AG09309 (cell line): ENCODE results near the gene IL1R2.

Source experiments
- DNase-seq: peaks from one replicate; pipeline ENCODE4 v3.0.0-alpha.2; 2010; ENCODE audit warnings: low read depth
- H3K4me3 ChIP-seq: 2 replicates; pipeline ENCODE4 v1.5.1; 2011; ENCODE audit warnings: mild to moderate bottlenecking, low read depth, low read length, moderate library complexity; ENCODE audit not compliant: control insufficient read depth
- TF ChIP-seq, protein P1 (sequence below): IDR thresholded peaks from 2 replicates; pipeline ENCODE4 v1.5.1; 2011; ENCODE audit warnings: mild to moderate bottlenecking, low read depth, low read length, inconsistent platforms; ENCODE audit not compliant: insufficient read depth, control insufficient read depth; ENCODE audit errors: missing control alignments

The IL1R2 gene

DNA sequence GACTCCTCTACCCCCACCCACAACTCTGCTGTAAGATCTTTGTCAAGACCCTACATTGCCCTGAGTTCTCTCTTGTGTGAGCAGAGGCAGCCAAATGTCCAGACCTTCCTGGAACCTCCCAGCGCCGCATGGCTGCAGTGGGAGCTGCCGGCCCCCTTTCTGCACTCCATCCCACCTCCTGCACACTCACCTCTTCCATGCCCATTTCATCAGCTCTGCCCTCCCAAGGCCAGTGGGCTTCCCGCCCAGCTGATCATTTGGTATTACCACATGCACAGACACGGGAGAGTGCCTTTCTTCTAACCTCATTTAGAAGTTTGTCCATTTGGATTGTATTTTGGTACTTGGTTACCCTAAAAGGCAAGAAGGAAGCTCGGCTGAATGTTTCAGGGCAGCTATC lies 2.0 kb downstream of the IL1R2 start:
- TF ChIP-seq, protein P1, sequence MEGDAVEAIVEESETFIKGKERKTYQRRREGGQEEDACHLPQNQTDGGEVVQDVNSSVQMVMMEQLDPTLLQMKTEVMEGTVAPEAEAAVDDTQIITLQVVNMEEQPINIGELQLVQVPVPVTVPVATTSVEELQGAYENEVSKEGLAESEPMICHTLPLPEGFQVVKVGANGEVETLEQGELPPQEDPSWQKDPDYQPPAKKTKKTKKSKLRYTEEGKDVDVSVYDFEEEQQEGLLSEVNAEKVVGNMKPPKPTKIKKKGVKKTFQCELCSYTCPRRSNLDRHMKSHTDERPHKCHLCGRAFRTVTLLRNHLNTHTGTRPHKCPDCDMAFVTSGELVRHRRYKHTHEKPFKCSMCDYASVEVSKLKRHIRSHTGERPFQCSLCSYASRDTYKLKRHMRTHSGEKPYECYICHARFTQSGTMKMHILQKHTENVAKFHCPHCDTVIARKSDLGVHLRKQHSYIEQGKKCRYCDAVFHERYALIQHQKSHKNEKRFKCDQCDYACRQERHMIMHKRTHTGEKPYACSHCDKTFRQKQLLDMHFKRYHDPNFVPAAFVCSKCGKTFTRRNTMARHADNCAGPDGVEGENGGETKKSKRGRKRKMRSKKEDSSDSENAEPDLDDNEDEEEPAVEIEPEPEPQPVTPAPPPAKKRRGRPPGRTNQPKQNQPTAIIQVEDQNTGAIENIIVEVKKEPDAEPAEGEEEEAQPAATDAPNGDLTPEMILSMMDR, result no peak
- no peak overlapping the region for H3K4me3 ChIP-seq
- DNase-seq, result no peak

DNA sequence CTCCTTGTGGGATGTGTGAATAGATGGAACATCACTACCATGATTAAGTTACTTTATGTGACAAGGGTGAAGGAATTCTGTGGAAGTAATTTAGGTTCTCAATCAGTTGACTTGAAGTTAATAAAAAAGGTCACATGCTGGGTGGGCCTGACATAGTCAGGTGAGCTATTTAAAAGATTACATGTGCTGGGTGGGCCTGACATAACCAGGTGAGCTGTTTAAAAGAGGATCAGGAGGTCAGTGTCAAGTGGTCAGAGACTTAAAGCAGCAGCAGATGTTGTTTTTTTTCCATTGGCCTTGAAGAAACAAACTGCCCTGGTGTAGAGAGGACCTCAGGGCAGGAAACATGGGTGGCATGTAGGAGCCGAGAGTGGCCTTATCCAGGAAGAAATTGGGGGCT lies 3.3 kb downstream of the IL1R2 start:
- no peak overlapping the region for H3K4me3 ChIP-seq
- TF ChIP-seq, protein P1, result no peak
- no peak for DNase-seq

DNA sequence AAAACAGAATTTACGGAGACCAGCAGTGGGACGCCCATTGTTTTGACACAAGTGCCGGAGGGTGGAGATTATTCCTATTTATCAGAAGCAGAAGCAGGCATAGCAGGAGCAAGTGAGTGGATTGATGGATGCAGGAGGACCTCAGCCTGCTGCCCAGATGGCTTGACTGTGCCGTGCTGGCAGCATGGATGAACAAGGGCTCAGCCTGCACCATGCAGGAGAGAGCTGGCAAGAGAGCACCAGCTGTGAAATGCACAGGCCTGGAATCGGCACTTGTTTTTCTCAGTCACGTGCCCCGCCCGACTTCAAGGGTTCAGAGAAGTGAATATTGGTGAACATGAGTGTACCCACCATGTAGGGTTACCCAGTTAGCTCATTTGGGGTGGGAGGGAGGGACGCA lies 4.0 kb downstream of the IL1R2 start:
- TF ChIP-seq, protein P1, result no peak
- H3K4me3 ChIP-seq, result no peak overlapping the region
- no peak for DNase-seq

DNA sequence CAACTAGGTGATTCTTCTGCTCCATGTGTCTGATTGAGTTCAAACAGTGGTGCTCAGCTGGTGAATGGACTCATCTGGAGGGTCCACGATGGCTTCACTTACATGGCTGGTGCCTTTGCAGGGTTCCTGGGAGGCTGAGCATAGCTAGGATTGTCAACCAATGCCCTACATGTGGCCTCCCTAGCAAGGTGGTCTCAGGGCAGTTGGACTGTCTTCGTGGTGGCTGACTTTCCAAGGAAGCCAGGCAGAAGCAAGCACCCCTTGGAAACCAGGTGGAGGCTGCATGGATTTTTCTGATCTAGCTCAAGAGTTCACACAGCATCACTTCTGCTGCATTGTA lies 6.8 kb downstream of the IL1R2 start:
- no peak for DNase-seq
- TF ChIP-seq, protein P1, result no peak
- H3K4me3 ChIP-seq, result no peak overlapping the region

DNA sequence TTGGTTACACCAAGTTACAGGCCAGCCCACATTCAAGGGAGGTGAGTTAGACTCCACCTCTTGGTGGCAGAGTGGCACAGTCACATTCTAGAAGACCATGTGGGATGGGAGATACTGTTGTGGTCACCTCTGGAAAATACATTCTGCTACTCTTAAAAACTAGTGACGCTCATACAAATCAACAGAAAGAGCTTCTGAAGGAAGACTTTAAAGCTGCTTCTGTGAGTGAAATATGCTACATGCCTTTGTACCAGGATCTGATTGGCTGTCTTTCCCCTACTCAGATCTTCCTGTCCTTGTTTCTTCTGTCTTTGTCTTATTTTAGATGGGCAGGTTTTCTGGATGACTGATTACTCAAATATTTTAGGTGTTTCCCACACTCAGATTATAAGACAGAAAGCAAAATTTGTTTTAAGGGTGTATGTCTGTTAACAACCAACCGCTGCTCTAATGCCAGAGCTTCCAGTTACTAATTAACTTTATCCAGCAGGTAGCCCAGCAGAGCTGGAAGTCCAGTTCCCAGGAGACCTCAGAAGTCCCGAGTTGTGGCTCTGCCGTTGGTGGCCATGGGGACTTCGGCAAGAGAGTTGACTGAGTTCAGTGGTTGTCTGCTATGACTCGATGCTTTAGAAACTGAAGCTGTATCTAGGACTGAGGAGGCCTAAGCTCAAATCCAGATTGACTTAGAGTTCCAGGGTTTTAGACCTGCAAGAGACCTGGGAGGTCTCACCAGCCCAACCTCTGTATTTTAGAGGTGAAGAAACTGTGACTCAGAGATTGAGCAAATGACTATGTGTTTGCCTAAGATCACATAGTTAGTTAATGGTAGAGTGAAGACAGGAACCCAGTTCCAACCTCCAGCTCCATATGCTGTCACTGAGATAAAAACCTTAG lies 7.4 kb downstream of the IL1R2 start:
- no peak overlapping the region for H3K4me3 ChIP-seq
- no peak for DNase-seq
- TF ChIP-seq, protein P1, result no peak

DNA sequence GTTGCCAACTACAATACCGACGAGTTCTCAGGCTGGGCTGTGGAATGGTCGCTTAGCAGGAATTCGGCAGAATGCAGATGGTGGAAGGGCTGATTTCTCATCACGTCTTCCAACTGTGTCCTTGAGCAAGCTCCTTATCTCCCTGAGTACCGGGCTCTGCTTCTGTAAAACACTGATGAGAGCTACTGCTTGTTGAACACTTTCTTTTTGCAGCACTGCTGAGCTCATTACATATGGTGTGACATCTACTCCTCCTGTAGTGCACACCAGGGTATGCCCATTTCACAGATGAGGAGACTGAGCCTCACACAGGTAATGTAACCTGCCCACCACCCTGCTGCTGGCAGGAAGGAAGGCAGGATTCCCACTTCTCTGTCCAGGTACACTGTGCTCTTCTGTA lies 8.3 kb downstream of the IL1R2 start:
- H3K4me3 ChIP-seq, result no peak overlapping the region
- TF ChIP-seq, protein P1, result no peak

More for the DNA sequence above, 8.3 kb downstream of the IL1R2 start:
- DNase-seq, result no peak
